ENCODE data around the gene PDE4D.
"Not testable (repeated sequence)": the region's sequence is repeated elsewhere in the genome, so short reads cannot be mapped to it uniquely, and the experiment has no call there.

Gene PDE4D

GRCh38 chr5:59497207-59497606 lies 396.3 kb downstream of the PDE4D start:
- DNase-seq, result no peak

DNA sequence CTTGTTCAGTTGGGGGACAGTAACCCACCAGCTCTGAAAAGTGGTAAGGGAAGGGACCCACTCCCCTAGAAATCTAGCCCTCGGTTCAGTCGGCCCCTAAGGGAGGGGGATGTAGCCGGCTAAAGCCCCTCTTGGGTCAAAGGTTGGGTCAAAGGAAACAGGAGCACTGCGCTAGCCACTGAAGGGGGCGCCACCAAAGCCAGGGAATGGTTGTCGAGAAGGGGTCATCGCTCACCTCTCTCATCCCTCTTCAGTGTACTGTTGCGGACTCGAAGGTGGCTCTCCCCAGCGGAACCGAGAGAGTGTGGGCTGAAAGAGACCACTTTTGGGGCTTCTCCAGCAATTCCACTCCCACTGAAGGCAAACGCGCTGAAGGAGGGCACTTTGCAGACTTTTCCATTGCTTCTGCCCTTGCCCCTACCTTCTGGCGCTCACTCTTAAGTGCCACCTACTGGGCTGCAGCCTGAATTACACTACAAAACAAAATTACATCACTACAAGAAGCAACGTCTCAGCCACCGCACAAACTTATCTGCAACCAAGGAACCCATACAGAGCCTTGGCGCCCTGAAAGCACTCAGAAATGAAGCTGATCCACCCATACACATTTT lies 396.9 kb downstream of the PDE4D start:
- DNase-seq, result no peak

- DNase-seq, result no peak
Measured at GRCh38 chr5:59491945-59492344, 401.6 kb downstream of the PDE4D start.

GRCh38 chr5:59489551-59489950 lies 404.0 kb downstream of the PDE4D start:
- no peak for DNase-seq

DNA sequence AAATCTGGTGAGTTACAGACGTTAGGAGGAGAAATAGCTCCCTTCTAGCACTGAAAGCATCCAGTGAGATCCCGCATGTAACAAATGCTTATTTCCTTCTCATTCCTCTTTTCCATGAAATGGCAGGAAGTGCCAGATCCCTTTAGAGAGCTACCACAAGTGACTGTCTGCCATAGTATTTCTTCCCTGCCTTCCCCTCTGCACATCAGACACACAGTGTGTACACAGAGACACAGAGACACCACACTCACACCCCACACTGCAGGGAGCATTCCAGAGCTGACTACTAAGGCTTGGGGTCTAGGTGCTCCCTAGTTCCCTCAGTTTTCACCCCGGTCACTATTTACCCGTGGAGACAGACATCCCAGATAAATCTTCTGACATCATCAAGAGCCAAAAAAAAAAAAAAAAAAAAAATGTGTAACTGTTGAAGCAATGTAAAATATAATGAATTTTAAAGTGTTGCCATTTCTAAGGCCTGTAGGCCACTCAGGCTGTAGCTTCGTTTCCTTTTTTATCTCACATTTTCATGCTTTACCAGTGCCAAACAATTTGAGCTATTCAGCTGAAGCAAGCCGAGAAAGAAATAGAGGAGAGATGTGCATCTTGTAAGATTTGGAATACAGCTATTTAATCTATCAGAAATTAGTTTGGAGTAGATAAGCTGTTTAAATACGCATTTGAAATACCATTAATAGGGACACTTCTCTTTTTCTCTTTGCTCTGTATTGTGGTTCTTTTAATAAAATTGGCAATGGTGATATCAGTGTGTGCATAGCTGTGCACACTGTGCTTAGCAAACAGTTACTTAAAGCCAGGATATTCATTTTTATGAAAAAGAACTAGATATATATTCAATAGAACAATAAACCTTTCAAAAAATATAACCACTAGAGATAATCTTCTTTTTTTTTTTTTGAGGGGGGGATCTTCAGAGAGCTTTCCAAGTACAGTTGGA lies 405.5 kb downstream of the PDE4D start:
- no peak for DNase-seq

DNA sequence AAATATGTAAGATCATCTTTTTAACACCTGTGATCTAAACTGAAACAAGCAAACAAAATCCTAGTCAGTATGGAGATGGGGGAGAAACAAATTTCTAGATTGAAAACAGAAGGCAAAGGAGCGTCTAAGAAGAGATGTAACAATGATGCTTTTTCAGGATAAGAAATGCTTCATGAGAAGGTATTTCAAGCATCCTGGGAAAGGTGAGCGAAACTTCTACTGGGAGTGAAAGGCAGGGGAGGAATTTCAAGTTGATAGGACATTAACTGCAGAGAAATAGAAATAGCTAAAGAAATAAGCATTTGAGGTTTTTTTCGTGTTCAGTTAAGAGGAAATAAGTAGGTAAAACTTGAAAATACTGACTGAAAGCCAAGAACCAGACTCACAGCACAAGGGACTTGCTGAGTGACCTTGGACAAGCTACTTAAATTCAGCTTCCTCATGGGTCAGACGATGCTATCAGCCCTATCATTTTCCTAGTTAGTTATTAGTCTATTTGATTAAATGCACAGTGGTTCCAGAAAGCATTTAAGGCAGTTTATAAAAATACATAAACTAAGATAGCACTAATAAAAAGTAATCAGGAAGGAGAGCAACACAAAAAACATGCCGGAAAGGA lies 406.3 kb downstream of the PDE4D start:
- no peak for DNase-seq

GRCh38 chr5:59486508-59486907 lies 407.0 kb downstream of the PDE4D start:
- no peak for DNase-seq

DNA sequence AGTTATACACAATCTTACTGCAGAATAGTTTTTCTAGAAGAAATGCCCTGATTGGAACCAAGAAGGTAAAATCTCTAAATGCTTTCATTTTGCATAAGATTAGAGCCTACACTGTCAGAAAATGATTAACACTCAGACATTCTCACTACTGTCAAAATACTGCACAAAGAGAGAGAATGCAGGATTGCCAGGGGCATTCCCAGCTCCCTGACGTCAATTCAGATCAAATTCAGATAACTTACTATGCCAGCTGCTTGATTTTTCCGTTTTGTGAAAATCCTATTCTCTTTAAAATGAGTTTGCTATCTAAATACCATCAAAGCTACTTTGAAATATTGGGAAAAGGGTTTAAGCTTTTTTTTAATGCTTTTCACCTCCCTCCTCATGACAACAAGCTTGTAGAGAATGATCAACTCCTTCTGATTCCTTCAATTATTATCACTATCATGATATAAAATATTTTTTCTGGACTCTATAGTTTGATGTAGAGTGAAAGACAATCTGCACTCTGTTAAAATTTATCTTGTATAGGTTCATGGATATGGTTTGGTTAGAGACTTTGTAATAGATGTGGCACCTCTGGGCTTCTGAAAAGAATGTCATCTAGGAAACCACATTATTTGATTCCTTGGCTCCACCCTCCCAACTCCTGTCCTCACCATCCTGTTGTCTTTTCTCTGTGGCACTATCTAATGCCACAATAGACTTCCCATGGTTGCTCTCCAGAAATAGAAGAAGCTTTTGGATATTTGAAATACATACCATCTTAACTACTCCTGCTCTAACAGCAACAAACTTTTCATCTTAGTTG lies 407.7 kb downstream of the PDE4D start:
- DNase-seq, result no peak

DNA sequence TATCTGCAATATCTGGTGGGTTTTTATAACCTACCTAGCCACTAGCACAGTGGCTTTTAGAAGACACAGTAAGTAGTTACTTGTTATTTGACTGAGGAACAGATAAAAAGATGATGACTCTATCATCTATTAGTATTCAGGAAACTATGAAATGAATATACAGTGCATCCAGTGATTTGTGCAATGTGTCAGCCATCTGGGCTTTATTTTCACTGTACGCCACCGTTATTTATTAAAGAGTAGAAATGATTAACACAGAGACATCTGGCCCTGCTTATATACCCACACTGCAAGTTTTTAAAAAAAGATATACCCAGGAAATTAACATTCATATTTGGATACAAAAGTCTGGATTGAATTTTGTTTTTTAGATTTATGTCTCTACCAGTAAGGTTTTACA lies 408.4 kb downstream of the PDE4D start:
- DNase-seq, result no peak

DNA sequence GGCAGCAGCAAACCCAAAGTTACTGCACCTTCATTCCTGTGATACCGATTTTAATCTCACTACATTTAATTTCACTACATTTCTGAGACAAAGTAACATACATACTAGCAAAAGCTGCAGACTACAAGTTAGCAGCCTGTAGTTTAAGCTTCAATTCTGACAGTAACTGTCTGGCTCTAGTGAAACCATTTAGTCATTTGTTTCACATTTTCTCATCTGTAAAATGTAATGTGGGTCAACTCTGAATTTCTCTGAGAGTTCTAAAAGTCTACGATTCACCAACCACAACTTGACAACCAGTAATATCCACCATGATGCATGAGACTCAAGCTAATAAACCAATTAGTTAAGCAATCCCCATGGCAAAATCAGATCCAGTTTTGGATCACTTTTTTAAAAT lies 408.9 kb downstream of the PDE4D start:
- no peak for DNase-seq

DNA sequence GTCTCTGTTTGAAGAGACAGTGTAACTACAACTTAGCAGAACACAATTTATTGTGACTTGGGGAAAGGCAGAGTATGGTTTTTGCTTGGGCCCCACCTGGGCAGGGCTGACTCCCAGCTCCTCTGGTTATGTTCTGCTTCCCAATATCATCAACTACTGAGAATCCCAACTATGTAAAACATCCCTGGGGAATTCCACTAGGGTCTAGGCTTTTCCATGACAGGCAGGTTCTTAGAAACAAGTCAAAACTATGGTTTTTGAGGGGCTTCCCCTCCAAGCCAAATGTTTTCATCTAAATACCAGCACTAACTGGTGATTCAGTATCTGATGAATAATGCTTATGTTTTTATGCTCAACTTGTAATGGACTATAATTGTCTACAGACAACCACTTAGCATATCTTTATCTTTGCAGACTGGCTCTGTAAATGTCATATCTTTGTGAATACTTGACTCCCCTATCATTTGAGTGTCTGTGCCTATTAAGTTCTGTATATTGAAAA lies 409.5 kb downstream of the PDE4D start:
- no peak for DNase-seq

- no peak for DNase-seq
Measured at GRCh38 chr5:59479086-59479485, 414.4 kb downstream of the PDE4D start.

- DNase-seq, result no peak
Measured at GRCh38 chr5:59474324-59474723, 419.2 kb downstream of the PDE4D start.

- DNase-seq, result no peak
Measured at GRCh38 chr5:59473611-59474010, 419.9 kb downstream of the PDE4D start.

DNA sequence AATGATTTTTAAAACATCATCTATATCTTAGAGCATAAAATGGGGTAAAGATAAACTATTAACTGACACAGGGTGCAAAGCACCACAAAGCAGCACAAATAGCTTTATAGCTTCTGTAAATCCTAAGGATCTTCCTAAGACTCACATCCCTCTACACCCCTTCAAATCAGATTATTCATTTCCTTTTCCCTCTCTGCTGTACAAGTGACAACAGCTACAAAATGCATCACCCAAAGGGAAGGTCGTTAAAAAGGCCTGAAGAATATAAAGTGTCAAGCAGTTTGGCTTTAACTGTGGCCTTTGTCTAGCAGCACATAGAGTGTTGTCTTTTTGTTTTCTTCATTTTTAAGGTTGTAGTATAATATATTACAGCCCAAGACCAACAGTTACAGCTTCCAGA lies 422.1 kb downstream of the PDE4D start:
- no peak for DNase-seq

- no peak for DNase-seq
Measured at GRCh38 chr5:59467969-59468368, 425.6 kb downstream of the PDE4D start.

GRCh38 chr5:59466271-59466670 lies 427.3 kb downstream of the PDE4D start:
- no peak for DNase-seq

DNA sequence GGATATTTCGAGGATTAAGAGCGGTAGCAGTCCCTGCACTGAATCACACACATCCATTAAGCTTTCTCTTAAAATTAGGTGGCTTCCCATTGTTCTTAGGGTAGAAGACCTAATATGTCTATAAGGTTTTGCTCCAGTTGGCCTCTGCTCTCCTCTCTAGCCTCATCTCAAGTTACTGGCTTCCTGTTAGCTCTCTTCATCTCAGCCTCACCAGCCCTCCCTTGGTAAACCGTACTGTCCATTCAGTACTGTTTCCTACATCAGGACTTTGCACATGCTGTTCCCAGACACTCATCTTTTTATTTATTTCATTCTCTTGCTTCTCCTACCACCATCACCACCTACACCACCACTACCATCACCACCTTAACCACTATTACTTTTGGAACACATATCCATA lies 428.6 kb downstream of the PDE4D start:
- no peak for DNase-seq

DNA sequence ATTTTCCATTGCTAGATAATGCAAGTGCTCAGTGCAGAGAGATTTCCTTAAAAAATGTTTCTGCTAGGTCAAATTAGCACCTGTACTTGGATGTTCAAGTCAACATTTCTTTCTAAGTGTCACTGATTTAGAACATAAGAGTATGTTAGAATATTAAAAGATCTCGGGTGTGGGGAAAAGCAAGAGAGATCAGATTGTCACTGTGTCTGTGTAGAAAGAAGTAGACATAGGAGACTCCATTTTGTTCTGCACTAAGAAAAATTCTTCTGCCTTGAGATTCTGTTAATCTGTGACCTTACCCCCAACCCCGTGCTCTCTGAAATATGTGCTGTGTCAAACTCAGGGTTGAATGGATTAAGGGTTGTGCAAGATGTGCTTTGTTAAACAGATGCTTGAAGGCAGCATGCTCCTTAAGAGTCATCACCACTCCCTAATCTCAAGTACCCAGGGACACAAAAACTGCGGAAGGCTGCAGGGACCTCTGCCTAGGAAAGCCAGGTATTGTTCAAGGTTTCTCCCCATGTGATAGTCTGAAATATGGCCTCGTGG lies 429.8 kb downstream of the PDE4D start:
- DNase-seq, result not testable (repeated sequence)

DNA sequence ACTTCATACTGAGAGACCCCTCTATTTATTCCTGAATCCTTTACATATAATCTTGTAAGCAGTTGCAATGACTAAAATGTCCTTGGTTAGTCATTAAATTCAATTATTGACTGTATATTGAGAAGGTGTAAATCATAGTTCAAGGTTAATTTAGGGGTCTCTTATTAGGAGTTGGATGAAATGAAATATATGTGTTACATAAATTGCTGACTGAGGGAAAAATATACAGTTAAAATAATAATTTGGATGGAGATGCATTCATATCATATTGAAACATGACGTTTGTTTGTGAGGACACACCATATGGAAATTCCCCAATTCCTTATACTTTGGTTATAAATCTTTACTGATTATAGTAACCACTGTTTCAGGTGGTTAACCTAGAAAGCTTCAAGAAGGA lies 430.6 kb downstream of the PDE4D start:
- no peak for DNase-seq

DNA sequence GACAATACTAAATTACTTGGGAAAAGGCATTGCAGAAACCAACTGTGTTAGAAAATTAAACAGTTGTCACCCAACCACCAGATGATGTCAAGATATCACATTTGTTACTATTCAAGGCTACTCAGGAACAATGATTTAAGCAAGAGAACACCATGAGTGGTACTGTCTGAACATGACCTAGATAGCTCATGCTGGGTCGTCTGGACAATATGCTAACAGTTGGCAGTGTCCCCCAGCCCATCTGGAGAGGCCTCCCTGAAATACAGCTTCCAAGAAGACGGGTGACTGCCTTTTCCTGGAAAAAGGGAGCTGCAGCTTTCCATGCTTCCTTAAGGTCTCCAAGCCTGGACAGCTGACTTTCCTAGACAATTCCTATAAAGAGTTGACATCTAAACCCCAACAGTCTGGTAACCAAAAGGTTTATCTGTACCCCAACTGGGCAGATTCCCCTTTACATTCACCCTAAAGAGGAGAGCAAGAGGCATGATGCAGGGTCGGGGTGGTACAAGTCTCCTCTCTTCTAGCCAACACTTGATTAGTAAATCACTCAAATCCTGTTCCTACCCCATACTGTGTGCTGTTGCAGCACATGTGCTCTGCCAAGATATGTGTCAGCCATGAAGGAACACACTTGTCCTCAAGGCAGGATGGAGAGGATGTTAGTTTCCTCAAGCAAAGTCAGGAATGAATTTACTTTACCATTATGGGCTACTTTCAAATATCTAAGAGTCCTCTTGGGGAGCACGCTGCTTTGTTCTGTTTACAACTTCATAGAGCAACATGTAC lies 433.0 kb downstream of the PDE4D start:
- no peak for DNase-seq
